IPS-18c (cell line): Measurements from ENCODE around the gene EPHB2.
"Not testable (repeated sequence)": the region's sequence is repeated elsewhere in the genome, so short reads cannot be mapped to it uniquely, and the experiment has no call there.

Source experiments
- H3K4me3 ChIP-seq: 2 replicates; pipeline ENCODE4 v1.7.0; 2013; ENCODE audit warnings: low read depth, mild to moderate bottlenecking, low read length, moderate library complexity; ENCODE audit not compliant: insufficient read depth
- H3K9me3 ChIP-seq: one replicate; pipeline ENCODE4 v1.6.1; 2013; ENCODE audit warnings: mild to moderate bottlenecking, low read length, moderate library complexity; ENCODE audit not compliant: control insufficient read depth, insufficient read depth

Gene EPHB2

DNA sequence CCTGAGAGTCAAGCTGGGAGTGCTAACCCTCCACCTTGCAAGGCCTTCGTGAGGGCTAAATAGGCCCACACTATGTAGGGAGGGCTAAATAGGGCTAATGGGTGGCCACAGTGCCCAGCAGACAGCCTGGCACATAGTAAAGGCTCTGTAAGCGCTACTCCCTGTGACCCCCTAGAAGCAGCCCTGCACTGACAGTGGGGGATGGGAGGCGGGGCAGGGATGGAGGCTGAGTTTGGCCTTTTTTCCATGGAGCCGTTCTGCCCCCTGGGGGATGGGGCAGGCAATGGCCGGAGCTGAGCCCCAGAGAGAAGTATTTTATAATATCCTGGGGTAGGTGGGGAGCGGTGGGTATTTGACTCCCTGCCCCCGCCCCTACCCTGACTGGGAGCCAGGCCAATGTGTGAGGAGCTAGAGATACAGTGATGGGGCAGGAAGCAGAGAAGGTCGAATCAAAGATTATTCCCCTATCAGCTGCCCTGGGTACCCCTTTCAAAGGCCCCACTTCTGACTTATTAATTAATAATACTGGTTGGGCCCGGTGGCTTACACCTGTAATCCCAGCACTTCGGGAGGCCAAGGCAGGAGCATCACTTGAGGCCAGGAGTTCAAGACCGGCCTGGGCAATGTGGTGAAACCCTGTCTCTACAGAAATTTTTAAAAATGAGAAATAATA lies 219.7 kb downstream of the EPHB2 start:
- H3K4me3 ChIP-seq = no peak overlapping the region
- no peaks in the 10 kb centered on the region for H3K9me3 ChIP-seq

- Histone ChIP-seq H3K9me3 (no peaks in the 10 kb centered on the region), H3K4me3 (no peak overlapping the region)
Measured at GRCh38 chr1:22932803-22933470, 222.3 kb downstream of the EPHB2 start.

DNA sequence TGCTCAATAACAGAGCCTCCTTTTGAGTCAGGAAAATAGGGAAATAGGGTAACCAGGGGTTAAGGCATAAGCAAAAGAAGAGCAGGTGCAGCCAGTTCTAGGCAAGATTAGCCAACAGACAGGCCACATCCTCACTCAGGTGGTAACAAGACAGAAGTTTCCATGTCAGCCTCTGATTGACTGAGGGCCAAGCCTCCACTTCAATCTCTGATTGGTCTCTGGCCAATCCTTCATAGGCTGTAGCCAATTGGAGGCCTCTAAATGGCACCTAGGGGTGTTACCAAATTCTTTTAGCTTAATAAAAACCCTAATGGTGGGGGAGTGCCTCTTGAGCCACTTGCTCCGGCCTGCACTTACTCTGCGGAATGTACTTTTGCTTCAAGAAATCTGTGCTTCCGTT lies 224.8 kb downstream of the EPHB2 start:
- Histone ChIP-seq H3K9me3 (no peaks in the 10 kb centered on the region), H3K4me3 (no peak overlapping the region)

DNA sequence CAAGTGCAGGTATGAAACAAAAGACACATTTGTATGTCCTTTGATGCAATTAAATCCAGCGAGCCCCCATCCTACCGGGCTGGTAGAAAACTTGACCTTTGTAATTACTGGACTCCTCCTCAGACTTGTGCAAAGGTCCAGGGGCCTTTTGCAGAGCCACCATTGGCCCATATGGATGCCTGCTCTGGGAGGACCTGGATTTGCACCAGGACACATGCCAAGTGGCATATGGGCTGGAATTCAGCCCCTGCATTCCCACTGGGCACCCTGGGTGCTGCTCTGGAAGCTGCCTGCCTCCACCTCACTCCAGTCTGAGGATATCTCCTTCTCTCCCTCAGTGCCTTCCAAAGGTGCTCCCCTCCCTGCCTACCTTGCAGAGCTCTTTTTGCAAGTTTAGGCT lies 226.0 kb downstream of the EPHB2 start:
- Histone ChIP-seq H3K9me3 (no peaks in the 10 kb centered on the region), H3K4me3 (no peak overlapping the region)

- Histone ChIP-seq H3K9me3 (no peaks in the 10 kb centered on the region), H3K4me3 (no peak overlapping the region)
Measured at GRCh38 chr1:22941257-22941656, 230.6 kb downstream of the EPHB2 start.

- no peaks in the 10 kb centered on the region for H3K9me3 ChIP-seq
- no peak overlapping the region for H3K4me3 ChIP-seq
Measured at GRCh38 chr1:22944346-22945055, 233.9 kb downstream of the EPHB2 start.

GRCh38 chr1:22945171-22945570 lies 234.5 kb downstream of the EPHB2 start:
- not testable (repeated sequence) for H3K9me3 ChIP-seq, H3K4me3 ChIP-seq

GRCh38 chr1:22949822-22950331 lies 239.2 kb downstream of the EPHB2 start:
- H3K4me3 ChIP-seq = no peak overlapping the region
- no peaks in the 10 kb centered on the region for H3K9me3 ChIP-seq

GRCh38 chr1:22951796-22952195 lies 241.2 kb downstream of the EPHB2 start:
- H3K9me3 ChIP-seq = no peaks in the 10 kb centered on the region

DNA sequence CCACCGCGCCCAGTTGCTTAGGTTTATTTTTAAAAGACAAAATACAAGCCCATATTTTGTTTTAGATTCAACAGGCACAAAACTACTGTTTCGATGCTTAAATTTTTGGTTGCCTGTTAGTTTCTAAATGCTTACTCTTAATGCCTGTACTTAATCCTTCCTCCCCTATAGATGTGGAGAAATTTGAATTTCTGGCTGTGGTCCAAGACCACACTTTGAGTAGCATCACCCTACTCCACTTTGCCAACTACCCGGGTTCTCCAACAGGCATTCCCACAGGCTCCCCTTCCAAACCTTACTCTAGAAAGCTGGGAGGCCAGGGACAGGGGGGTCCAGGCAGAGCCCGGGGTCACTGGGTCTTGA lies 242.0 kb downstream of the EPHB2 start:
- Histone ChIP-seq H3K4me3 (no peak overlapping the region), H3K9me3 (no peaks in the 10 kb centered on the region)

More at GRCh38 chr1:22951796-22952195, 241.2 kb downstream of the EPHB2 start:
- H3K4me3 ChIP-seq = no peak overlapping the region

GRCh38 chr1:22953057-22953739 lies 242.6 kb downstream of the EPHB2 start:
- no peak overlapping the region for H3K4me3 ChIP-seq
- no peaks in the 10 kb centered on the region for H3K9me3 ChIP-seq

- Histone ChIP-seq H3K4me3 (no peak overlapping the region), H3K9me3 (no peaks in the 10 kb centered on the region)
Measured at GRCh38 chr1:22953740-22954141, 243.1 kb downstream of the EPHB2 start.

GRCh38 chr1:22955146-22955545 lies 244.5 kb downstream of the EPHB2 start:
- Histone ChIP-seq H3K4me3 (no peak overlapping the region), H3K9me3 (no peaks in the 10 kb centered on the region)

DNA sequence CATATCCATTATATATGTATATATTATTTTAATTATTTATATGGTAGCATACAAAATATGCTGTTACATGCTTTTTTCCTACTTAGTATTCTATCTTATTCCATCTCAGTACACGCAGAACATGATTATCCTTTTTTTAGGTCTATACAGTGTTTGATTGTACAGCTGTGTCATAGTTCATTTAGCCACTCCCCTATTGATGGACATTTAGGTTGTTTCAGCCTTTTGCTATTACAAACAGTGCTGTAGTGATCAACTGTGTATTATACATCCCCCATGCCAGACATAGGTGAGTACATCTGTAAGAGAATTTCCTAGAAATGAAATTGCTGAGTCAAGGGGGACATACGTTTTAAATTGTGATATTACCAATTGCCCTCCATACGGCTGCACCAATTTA lies 246.4 kb downstream of the EPHB2 start:
- H3K9me3 ChIP-seq = no peaks in the 10 kb centered on the region
- H3K4me3 ChIP-seq = no peak overlapping the region

DNA sequence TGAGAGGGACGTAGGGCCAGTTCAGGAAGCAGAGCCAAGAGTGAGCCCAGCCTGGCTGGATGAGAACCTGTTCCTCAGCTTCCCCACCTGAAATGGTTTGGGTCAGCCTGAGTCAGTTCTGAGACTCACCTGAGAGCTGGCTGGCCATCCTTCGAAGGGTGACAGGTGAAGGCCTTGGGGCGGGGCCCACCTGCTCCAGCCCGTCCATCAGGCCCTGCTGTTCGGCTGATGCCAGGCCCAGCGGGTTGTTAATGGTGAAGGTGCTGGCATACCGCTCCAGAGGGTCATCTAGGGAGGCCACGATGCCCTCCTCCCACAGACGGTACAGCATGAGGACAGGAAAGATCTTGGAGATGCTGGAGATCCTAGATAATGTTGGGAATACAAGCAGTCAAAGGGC lies 247.9 kb downstream of the EPHB2 start:
- no peak overlapping the region for H3K4me3 ChIP-seq
- H3K9me3 ChIP-seq = no peaks in the 10 kb centered on the region

DNA sequence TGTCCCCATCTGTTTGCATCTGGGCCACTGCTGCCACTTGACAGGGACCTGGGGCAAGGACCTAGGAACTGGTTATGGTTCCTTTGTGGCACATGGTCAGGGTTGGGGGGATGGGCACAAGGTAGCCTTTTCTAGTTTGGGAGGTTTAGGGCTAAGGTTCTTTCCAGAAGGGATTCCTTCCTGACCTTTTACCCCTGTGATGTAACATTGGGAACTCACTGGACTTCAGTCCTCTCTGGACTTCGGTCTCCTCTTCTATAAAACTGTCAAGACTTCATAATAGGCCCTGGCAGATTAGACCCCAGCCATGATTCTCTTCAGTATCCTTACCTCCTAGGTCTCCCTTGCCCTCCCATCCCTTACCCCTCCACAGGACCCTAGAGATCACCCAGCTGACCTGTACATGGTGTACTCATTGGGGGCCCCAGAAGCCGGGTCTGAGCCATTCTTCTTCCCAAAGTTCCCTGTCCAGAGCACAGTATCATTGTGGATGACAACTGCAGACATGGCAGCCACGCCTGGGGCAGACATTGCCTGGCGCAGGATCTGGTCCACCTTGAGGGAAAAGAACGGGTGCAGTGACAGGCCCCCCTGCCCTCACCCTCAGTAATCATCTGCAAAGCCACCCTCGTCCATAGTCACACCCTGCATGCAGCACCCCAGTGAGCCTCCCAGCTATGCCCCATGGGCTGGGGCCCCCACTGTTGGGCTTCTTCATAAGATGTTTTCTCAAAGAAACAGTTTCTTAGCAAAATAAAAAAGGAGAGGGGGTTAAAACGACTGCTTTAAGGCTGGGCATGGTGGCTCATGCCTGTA lies 249.1 kb downstream of the EPHB2 start:
- Histone ChIP-seq H3K4me3 (no peak overlapping the region), H3K9me3 (no peaks in the 10 kb centered on the region)

GRCh38 chr1:22962558-22962957 lies 251.9 kb downstream of the EPHB2 start:
- H3K9me3 ChIP-seq = no peaks in the 10 kb centered on the region
- H3K4me3 ChIP-seq = no peak overlapping the region
